HTR-8/SVneo (cell line): ENCODE measurements around the gene MYO7A.
A peak's percentile ranks its signal among the peaks of the same experiment; 100 is the strongest.
"Not testable (repeated sequence)": the region's sequence is repeated elsewhere in the genome, so short reads cannot be mapped to it uniquely, and the experiment has no call there.

Source experiments
- DNase-seq: peaks from one replicate; pipeline ENCODE4 v3.0.0; 2011; ENCODE audit warnings: low spot score, mixed read lengths; ENCODE audit not compliant: insufficient read length
- FAIRE-seq: peaks from 2 replicates; lab custom pipeline; 2011; peaks lifted over from hg19 to GRCh38; lab: Jason Lieb, UNC

MYO7A gene

GRCh38 chr11:77092382-77092781, 35.7 kb upstream of the MYO7A start:
- FAIRE-seq (no peak), DNase-seq (no peak)

GRCh38 chr11:77093056-77093891, 34.8 kb upstream of the MYO7A start:
- no peak for DNase-seq
- peak; percentile 20 for FAIRE-seq

- DNase-seq (no peak), FAIRE-seq (no peak)
Measured at GRCh38 chr11:77093987-77094840, 33.8 kb upstream of the MYO7A start.

- DNase-seq: no peak
- no peak for FAIRE-seq
Measured at GRCh38 chr11:77094841-77095365, 33.1 kb upstream of the MYO7A start.

GRCh38 chr11:77095551-77096490, 32.2 kb upstream of the MYO7A start:
- no peak for DNase-seq
- peak; percentile 67 for FAIRE-seq

GRCh38 chr11:77096591-77097019, 31.4 kb upstream of the MYO7A start:
- no peak for FAIRE-seq
- DNase-seq: no peak

- not testable (repeated sequence) for FAIRE-seq, DNase-seq
Measured at GRCh38 chr11:77097180-77097579, 30.9 kb upstream of the MYO7A start.

GRCh38 chr11:77100166-77101042, 27.6 kb upstream of the MYO7A start:
- peak; percentile 13 for FAIRE-seq
- no peak for DNase-seq

- FAIRE-seq (peak; percentile 66), DNase-seq (no peak)
Measured at GRCh38 chr11:77101043-77101537, 27.0 kb upstream of the MYO7A start.

- no peak for FAIRE-seq
- no peak for DNase-seq
Measured at GRCh38 chr11:77102246-77103210, 25.5 kb upstream of the MYO7A start, which contains the start of gene OMP. Gene OMP (plus strand): TSS chr11:77102840. CDS start chr11:77102840, 0 bp downstream.

GRCh38 chr11:77103319-77103718, 24.7 kb upstream of the MYO7A start:
- no peak for DNase-seq
- FAIRE-seq: no peak

- DNase-seq (no peak), FAIRE-seq (no peak)
Measured at GRCh38 chr11:77104727-77105126, 23.3 kb upstream of the MYO7A start.

GRCh38 chr11:77106321-77106720, 21.7 kb upstream of the MYO7A start:
- FAIRE-seq (no peak), DNase-seq (no peak)

GRCh38 chr11:77106759-77107158, 21.3 kb upstream of the MYO7A start:
- no peak for DNase-seq
- FAIRE-seq: no peak

GRCh38 chr11:77107950-77108349, 20.1 kb upstream of the MYO7A start:
- DNase-seq (peak; percentile 87), FAIRE-seq (peak; percentile 90)

GRCh38 chr11:77108436-77108835, 19.6 kb upstream of the MYO7A start:
- no peak for FAIRE-seq
- DNase-seq: no peak

- no peak for DNase-seq
- FAIRE-seq: no peak
Measured at GRCh38 chr11:77109236-77110019, 18.6 kb upstream of the MYO7A start.
